Head of caudate nucleus (tissue), 42 donors: ENCODE data around the gene CLK1.
"Not testable (repeated sequence)": the region's sequence is repeated elsewhere in the genome, so short reads cannot be mapped to it uniquely, and the experiment has no call there.

ENCODE experiments used
- DNase-seq, 42 donors: peaks; one replicate each; pipeline versions ENCODE4 v3.0.0 to v3.0.0-alpha.2; 2020 to 2021; ENCODE audit warnings: mixed read lengths in 7 of 42
- intact Hi-C: fragments of 100-400 bp; cut with DNase I; formaldehyde crosslinking; loops from one replicate; pipeline ENCODE4 v1.15.0; 2022

CLK1 gene

DNA sequence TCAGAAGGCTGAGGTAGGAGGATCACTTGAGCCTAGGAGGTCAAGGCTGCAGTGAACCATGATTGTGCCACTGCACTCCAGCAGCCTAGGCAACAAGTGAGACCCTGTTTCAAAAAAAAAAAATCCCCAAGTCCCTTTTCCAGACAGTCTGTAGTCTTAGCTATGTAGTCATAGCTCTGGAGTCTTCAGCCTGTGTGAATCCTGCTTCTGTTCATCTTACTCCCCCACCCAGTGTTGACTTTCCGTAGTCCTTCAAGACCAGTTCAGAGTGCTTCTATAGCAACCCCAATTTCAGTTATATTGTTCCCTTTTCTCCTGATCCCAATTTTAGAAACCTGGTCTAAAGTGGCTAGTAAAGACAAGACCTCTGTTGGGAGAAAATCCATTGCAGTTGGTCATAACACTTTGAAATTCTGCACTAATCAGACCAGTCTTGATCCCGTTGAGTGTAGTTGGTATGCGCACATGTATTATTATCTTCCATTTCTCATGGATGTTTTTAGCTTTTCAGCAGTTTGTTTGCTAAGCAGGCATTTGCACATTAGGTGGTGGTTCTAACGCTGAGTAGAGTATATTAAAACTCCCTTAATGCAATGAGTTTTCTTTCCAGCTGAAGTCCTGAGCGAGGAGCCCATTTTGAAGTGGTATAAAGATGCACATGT lies 43.8 kb downstream of the CLK1 start:
- intact Hi-C loops: no loop called here
- DNase-seq: no peak

GRCh38 chr2:200818732-200819131 lies 45.7 kb downstream of the CLK1 start:
- DNase-seq: not testable (repeated sequence)
- intact Hi-C loops: loop anchor here (10.0 kb wide), 1 partner anchor 304 kb away; the partner anchor contains the start of gene KCTD18

DNA sequence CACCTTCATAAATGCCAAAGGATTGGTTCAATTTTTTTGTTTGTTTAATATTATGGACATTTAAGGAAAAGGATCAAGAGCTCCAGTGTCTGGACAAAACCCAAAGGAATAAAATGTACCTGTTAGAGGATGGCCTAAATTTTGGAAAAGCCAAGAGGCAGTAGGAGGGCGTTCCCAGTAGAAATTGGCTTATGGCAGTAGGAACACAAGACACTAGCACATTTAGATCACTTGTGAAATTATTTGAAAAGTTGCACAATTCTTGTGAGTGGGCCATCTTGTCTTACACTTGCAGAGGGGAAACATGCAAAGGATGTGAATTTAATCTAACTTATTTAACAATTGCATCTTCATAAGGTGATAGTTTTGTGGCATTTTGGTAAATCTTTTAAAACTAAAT lies 49.5 kb downstream of the CLK1 start:
- no peak for DNase-seq
- intact Hi-C loops: loop anchor here (5.0 to 10.0 kb wide), 3 partner anchors 47 to 300 kb away; partner anchors contain the start of genes CLK1 and KCTD18

DNA sequence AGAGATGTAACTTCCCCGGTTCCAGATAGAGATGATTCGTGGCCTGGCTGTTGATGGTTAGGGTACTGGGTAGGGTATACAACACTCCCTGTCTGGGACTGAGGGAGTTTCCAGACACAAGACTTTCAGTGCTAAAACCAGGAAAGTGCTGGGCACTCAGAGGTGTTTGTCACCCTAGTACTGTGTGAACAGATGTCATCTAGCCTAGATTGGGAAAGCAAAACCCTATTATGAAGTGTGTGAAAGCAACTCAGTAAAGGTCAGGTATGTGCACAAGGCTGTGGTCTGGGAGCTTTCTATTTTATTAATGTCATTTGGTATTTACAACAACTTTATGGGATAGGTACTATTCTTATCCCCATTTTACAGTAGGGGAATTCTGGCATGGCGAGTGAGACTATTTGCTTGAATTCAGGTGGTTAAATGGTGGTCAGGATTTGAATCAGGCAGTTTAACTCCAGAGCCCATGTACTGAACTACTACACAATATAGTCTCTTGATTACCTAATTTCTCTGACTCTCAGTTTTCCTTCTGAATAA lies 50.1 kb downstream of the CLK1 start:
- no peak for DNase-seq
- intact Hi-C loops: loop anchor here (5.0 to 10.0 kb wide), 3 partner anchors 48 to 300 kb away; partner anchors contain the start of genes CLK1 and KCTD18

- DNase-seq: peak; percentile 22 to 78 (median 63)
- intact Hi-C loops: loop anchor here (5.0 to 10.0 kb wide), 3 partner anchors 50 to 298 kb away; partner anchors contain the start of genes CLK1 and KCTD18
Measured at GRCh38 chr2:200812122-200813022, 52.1 kb downstream of the CLK1 start.

DNA sequence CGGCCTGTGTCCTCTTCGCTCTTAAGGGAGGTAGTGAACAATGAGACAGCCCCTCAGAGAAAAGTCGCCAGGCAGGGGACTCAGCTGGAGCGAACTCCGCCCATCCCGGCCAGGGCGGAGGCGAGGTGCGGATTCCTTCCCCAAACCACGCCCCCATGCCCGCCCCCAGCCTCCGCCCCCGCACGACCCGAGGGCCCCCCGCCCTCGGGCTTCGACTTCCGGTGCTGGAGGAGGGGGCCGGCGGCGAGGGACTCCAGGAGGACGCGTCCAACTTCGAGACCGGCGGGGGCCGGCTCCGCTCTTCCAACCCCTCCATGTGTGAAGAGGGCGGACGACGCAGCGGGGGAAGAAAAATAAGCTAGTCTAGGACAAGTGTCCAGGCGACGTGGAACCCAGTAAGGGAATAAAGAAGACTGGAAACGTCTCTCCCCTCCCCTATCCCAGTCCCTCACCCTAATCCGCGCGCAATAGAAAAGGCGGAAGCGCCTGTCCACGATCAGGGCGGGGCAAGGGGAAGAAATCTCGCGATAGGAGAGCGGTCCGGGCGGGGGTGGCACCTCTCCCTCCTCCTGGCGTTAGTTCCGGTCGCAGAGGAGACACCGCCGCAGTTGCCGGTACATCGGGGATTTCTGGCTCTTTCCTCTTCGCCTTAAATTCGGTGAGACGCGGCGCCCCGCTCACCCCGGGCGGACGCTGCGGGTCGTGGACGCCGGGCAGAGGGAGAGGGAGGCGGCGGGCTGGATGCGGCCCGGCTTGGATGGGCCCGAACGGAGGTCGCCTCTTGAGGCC lies 52.9 kb downstream of the CLK1 start, which contains the start of gene BZW1:
TSS of gene BZW1 (plus strand) at position 578 of the 789 bp plus-strand sequence. CDS start 1,308 bp downstream, outside the sequence.
- DNase-seq: peak; percentile 91 to 99 (median 97)
- intact Hi-C loops: loop anchor here (5.0 to 10.0 kb wide), 3 partner anchors 51 to 297 kb away; partner anchors contain the start of genes CLK1 and KCTD18

GRCh38 chr2:200810998-200811332 lies 53.5 kb downstream of the CLK1 start:
- no peak for DNase-seq
- intact Hi-C loops: loop anchor here (5.0 to 10.0 kb wide), 3 partner anchors 51 to 296 kb away; partner anchors contain the start of genes CLK1 and KCTD18

DNA sequence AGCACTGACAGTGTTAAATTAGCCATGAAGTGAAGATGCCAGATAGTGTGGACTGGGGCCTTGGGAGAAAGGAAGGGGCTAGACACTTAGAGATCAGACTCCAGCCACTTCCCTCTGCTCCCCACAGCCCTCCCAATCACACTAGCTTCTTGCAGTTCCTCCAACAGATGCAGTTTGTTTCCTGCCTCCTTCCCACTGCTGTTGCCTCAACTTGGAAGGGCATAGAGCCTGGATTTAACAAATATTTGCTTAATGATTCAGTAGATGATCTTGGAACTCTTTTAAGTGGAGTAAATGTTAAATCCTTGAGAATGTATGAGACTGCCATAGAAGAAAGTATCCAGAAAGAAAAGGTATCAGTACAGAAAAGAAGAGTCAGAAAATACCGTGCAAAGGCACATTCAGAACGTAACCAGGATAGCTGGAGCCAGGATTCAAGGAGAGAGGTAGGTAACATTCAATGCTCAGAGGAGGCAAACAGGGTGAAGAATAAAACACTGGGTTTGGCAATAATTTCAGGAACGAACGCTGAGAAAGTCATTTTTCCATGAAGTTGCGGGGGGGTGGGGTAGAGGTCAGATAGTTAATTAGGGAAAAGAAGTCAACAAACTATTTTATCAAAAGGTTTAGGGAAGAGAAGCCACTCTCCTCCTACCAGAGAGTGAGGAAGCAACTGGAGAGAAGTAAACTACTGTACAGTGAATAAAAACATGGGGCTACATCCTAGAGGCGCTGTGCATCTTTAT lies 54.0 kb downstream of the CLK1 start:
- intact Hi-C loops: loop anchor here (5.0 to 10.0 kb wide), 3 partner anchors 52 to 296 kb away; partner anchors contain the start of genes CLK1 and KCTD18
- peak in 1 of 42 donors; percentile 2 for DNase-seq

- DNase-seq: no peak
- intact Hi-C loops: loop anchor here (5.0 to 10.0 kb wide), 3 partner anchors 53 to 295 kb away; partner anchors contain the start of genes CLK1 and KCTD18
Measured at GRCh38 chr2:200809506-200810251, 54.8 kb downstream of the CLK1 start.
